ENCODE data around the gene DAPL1.

Gene DAPL1

GRCh38 chr2:158778243-158778642 is 16.9 kb upstream of the DAPL1 start:
- no peak for DNase-seq

- no peak for DNase-seq
Measured at GRCh38 chr2:158779621-158780020, 15.5 kb upstream of the DAPL1 start.

- DNase-seq: no peak
Measured at GRCh38 chr2:158781353-158781961, 13.7 kb upstream of the DAPL1 start.

- DNase-seq: peak; percentile 58
Measured at GRCh38 chr2:158782136-158782535, 13.0 kb upstream of the DAPL1 start.

- no peak for DNase-seq
Measured at GRCh38 chr2:158782616-158783015, 12.5 kb upstream of the DAPL1 start.

- no peak for DNase-seq
Measured at GRCh38 chr2:158783923-158784322, 11.2 kb upstream of the DAPL1 start.

GRCh38 chr2:158786897-158787296 is 8.2 kb upstream of the DAPL1 start:
- no peak for DNase-seq

- no peak for DNase-seq
Measured at GRCh38 chr2:158788951-158789350, 6.2 kb upstream of the DAPL1 start.

- peak; percentile 84 for DNase-seq
Measured at GRCh38 chr2:158796652-158797051, 1.5 kb downstream of the DAPL1 start.

GRCh38 chr2:158797963-158798700 is 3.0 kb downstream of the DAPL1 start:
- peak; percentile 79 for DNase-seq

GRCh38 chr2:158799181-158799580 is 4.1 kb downstream of the DAPL1 start:
- DNase-seq: no peak

- DNase-seq: peak; percentile 90
Measured at GRCh38 chr2:158803506-158803905, 8.4 kb downstream of the DAPL1 start.

- DNase-seq: no peak
Measured at GRCh38 chr2:158805255-158805654, 10.1 kb downstream of the DAPL1 start.

GRCh38 chr2:158805936-158806335 is 10.8 kb downstream of the DAPL1 start:
- DNase-seq: no peak

GRCh38 chr2:158806941-158807340 is 11.8 kb downstream of the DAPL1 start:
- DNase-seq: no peak

- DNase-seq: no peak
Measured at GRCh38 chr2:158808426-158808825, 13.3 kb downstream of the DAPL1 start.

- DNase-seq: no peak
Measured at GRCh38 chr2:158809816-158810215, 14.7 kb downstream of the DAPL1 start.

GRCh38 chr2:158810731-158811460 is 15.8 kb downstream of the DAPL1 start:
- no peak for DNase-seq

GRCh38 chr2:158815166-158815565 is 20.0 kb downstream of the DAPL1 start:
- DNase-seq: no peak

- peak; percentile 51 for DNase-seq
Measured at GRCh38 chr2:158815658-158816057, 20.5 kb downstream of the DAPL1 start.

- DNase-seq: no peak
Measured at GRCh38 chr2:158817588-158817987, 22.5 kb downstream of the DAPL1 start.

- DNase-seq: no peak
Measured at GRCh38 chr2:158818511-158818910, 23.4 kb downstream of the DAPL1 start.

GRCh38 chr2:158822193-158822592 is 27.1 kb downstream of the DAPL1 start:
- DNase-seq: no peak
